DMS 273 (cell line): ENCODE results near the gene WDR1.

Source experiments
- DNase-seq: peaks from one replicate; lab custom pipeline; 2025; ENCODE audit not compliant: unreplicated experiment; lab: John Stamatoyannopoulos, UW

The WDR1 gene

DNA sequence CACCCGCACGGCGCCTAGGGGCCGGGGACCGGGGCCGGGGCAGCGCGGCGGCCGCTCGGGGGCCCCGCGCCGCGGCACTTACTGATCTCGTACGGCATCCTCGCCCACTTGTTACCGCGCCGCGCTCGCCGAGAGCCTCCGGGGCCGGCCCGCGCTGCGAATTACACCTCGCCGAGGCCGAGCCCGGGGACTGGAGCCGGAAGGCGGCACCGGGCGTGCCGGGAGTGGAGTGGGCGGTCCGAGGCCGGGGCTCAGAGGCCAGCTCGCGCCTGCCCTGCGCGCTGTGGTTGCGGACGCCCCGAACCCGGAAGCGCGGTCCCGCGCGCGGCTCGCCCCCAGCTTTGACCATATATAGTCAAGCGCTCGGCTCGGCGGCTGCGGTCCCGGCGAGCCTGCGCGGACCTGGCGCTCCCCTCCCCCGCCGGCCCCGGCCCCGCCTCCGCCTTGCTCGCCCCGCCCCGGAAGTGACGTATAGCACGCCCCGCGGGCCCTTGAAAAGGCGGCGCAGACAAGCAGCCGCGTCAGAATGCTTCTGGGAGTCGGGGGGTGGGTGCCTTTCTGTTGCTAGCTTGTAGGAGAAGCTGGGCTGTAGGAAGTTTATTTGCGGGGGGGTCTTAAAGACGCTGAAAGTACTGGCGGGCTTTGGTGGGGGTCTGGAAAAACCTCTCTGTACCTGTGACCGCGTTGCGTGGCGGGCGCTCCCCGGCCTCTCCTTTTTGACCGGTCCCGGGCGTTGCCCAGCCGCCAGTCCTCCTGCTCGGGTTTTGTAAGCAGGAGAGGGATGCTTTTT is at the start of gene WDR1:
WDR1 (minus strand) TSS at position 231 of the 790 bp plus-strand sequence; CDS start at position 98, 133 bp downstream.
- peak; percentile 93 for DNase-seq

DNA sequence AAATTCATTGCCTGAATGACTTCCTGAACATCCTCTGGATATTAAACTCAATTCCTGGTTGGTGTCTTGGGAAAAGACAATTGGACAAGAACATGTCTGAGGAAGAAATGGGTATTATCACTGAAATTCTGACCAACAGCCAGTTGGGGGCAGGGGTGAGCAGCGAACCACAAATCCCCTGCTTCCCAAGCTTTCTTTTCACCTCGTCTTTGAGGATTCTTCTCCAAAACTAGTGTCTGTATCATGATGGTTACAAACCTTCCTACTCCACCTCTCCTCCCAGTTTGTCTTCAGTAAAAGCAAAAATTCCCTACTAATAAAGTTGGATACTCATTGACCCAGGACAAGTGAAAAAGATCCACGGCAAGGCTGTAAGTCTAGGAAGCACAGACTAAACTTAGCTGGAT is 48.3 kb upstream of the WDR1 start:
- DNase-seq: peak; percentile 29

DNA sequence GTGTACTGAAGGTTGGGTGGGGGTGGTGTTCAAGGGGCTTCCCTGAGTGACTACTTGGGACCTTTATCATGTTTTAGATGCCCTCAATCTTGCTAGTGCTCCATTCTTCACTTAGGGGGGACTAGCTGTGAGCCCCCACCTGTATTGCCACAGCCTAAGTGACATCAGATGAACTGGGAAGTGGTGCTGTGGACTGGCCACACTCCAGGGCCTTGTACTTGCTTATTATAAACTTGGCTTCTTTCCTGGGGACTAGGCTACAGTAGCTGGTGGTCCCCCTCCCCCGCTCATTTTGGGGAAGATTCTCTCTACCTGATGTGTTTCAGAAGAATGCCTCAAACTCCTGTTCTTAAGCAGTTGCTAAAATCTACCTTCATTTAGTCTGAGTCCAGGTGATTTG is 46.7 kb upstream of the WDR1 start:
- DNase-seq: no peak

DNA sequence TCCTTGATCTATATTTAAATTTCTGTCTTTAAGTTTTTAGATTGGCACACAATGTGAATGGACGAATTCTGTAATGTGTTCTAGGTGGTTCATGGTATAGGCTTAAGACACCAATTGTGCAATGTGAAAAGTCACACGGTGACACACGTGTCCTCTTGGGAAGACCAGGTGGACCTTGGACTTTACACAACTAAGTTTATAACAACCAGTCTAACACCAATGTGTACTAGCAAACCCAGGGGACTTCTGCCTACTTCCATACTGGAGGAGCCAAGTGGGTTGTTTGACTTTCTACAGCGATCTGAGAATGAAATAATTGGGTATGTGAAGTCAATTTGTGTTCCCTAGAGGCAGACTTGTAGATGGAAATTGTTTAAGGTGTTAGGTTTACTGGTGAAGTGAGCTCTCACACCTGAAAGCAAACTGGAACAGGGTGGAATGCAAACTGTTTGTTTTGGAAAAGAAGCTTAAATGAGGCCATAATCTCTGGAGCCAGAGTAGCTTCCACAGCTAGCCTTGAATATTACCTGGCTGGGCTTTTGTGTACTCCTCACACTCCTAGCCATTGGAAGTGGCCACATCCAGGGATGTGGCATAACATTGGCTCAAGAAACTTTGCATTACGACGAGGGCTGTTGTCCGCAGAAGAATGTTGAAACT is 45.9 kb upstream of the WDR1 start:
- DNase-seq: no peak

DNA sequence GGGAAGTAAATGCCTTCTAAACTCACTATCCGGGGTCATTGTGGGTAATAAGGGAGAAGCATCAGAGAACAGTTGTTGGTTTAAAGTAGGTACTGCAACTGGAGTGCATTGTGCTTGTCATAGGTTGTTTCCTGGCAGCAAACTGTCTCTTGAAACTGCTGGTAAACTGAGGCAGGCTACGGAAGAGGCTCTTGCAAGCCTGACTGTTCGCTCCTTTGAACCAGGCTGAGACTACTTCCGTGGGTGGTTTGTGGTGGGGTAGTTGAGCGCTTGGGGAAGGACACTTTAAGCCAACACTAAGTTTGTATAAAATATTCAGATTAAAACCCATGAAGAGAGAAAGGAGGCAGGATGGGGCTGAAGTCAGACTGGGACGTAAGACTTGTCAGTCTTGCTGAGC is 45.2 kb upstream of the WDR1 start:
- DNase-seq: no peak

DNA sequence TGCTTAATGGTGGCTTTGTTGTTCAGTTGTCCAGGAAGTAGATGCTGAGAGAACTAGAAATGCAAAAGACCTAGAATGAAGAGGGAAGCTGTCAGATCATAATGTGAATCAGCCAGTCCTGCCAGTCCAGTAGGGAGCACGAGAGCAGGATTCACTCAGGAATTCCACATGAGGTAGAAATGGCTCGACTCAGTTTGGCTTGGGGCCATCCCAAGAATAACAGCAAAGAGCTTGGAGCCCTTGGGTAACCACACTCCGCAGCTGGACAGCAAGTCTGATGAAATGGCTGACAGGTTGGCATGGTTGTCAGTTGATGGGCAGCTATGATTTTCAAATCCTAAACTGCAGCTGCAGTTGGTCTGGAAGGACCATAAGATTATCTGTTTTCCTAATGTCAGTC is 44.5 kb upstream of the WDR1 start:
- DNase-seq: no peak

- DNase-seq: peak; percentile 23
Observed at GRCh38 chr4:10160281-10160856, 43.8 kb upstream of the WDR1 start.

DNA sequence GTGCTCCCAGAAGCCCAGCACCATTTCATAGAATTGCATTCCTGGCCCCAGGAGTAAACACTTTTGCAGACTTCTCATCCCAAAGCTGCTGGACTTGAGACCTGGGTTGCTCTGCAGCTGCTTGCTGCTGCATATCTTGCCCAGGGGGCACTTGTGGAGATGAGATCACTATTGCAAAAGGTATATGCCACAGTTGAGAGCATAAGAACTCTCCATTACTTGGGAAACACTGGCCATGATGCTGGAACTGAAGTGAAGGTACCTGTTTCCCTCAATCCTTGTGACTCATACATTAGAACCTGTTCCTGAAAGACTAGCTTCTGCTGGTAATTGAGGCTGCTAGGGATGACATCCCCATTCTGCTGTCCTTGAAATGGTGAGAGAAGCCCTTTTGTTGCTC is 43.1 kb upstream of the WDR1 start:
- DNase-seq: no peak

DNA sequence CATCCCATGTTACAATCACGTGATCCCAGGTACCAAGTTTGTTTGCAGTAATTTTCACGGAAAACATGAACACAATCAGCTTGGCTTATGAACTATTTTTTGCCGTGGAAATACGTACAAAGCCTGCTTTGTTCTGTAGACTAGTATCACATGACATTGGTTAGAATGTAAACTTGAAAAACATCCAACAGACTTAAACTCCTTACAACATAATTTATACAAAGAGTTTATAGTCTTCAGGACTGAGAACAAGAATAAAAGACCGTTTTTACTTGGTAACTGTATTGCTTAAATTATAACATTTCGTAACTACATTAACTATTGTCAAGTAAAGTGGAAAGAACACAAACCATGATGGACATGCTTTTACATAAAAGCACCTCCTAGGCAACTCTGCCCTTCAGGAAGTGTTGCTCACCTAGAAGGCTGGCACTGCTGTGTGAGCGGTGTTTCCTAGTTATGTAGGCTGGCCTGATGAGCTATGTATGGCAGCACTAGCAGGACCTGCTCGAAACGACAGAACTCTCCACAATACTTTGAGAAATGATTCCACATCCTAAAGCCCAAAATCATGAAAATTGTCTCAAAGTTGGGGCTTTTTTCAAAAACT is 41.8 kb upstream of the WDR1 start:
- no peak for DNase-seq

DNA sequence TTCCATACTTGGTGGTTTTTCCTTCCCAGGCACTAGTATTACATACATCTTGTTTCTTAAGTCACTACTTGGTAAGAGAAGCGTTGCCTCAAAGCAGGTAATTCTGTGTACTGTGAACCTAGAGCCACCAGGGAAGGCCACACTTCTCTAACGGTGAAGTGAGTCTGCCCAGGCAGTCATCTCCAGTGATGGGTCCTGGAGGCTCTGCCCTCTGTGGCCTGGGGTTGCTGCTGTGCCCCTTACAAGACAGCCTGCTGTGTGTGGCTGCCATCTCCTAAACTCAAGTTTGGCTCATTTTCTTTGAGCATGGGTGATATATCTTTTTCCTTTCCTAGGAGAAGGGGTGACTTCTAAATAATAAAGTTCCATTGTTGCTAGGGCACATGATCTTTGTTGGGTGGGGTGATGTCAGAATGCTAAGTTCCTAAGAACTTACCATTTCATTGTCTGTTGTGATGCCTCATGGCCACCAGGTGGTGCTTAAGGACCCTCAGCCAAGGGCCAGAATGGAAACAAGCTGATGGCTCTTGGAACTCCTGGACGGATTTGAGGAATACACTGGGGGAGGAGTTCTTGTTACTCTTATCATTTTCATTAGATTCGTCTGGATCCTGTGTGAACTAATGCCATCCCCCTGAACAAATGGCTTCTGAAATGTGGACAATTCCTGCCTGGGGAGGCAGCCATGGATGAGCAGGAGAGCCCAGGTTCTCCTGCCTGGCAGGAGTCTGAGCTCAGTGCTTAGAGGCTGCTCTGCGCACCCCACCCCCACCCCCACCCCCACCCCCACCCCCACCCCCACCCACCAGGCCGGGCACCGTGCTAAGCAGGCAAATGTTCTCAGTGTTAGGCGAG is 41.1 kb upstream of the WDR1 start:
- DNase-seq: peak; percentile 74

- no peak for DNase-seq
Observed at GRCh38 chr4:10154241-10154640, 37.6 kb upstream of the WDR1 start.

DNA sequence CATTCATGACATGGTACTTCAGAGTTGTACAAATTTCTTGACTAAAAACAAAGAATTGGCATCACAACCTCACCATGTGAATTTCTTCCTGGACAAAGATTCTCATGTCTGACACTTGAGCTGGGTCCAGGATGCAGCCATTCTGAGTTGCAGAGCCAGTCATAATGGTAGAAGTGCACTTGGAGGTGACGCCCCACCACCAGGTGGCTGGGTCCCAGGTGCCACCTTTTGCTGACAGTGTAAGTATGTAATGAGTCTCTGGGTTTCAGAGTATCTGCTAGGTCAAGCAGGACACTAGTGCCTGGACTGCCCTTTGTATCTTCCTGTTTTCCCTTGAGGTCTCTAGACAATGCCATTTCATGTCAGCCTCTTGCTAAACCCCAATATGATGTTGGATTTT is 36.6 kb upstream of the WDR1 start:
- no peak for DNase-seq

DNA sequence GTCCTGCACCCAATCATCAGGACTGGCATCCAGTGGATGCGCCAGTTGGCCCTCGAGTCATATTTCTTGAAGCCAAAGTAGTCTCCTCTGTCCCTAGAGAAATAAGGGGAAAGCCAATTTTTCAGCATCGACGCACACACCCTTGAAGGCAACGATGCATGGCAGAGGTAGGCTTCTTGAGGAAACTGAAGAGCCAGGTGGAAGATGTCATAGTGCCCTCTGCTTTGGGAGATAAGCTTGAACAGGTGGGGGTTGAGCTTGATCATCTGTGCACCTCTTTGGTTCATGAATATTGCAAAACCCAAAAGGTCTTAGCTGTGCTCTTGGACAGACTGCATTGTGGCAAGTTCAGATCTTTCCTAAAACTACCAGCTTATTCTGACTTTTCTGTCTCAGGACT is 34.6 kb upstream of the WDR1 start:
- no peak for DNase-seq

- DNase-seq: no peak
Observed at GRCh38 chr4:10144966-10145365, 28.4 kb upstream of the WDR1 start.

- DNase-seq: no peak
Observed at GRCh38 chr4:10144479-10144878, 27.9 kb upstream of the WDR1 start.

DNA sequence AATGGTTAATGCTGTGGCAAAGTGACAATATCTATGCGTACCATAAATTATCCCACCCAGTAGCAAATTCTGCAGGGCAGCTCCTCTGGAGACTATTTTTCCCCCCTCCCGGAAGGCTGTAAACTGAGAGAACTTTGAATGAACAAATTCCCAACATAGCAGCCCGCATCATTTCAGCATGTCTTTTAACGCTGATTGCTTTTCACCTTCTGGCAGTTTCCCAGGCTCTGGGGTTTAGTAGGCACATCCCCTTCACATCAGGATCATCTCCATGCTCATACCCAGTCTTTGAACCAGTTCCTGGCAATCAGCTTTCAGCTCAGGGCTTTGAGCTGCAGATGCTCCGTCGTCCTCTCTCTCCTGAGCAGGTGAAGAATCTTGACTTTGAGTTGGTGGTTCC is 26.6 kb upstream of the WDR1 start:
- DNase-seq: no peak

GRCh38 chr4:10140866-10141759 is 24.5 kb upstream of the WDR1 start:
- no peak for DNase-seq

DNA sequence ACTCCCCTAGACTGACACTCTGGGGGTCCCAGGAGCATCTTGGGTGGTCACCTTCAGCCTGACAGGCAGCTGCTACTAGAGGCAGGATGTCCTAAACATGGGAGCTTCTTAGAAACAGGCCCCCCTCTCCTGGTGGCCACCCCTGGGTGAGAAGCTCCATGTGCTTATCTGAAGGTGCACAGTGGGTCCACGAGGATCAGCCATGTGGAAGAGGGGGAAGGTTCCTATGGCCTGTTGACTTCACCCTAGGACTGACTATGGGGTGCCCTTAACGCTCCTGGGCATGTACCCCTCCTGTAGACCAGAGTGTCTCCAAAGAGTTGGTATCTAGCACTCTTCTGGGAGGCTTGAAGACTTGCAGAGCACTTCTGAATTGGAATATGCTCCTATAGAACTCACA is 22.9 kb upstream of the WDR1 start:
- DNase-seq: no peak

DNA sequence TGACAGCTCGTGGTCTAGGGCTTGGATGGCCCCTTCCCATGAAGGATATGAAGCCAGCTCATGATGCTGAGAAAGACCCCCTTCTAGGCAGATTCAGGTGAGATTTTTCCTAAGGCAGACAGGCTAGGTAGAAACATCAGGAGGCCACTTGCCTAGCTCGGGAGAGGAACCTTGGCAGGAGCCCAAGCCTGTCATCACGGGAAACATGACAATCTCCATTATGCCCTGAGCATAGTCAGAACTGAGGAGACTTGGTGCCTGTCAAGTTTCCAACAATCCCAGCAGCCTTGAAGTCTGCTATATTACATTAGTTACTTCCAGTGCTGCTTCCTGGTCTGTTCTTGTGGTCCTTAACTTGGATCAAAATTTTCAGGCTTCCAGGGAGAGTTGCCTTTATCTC is 18.7 kb upstream of the WDR1 start:
- no peak for DNase-seq

DNA sequence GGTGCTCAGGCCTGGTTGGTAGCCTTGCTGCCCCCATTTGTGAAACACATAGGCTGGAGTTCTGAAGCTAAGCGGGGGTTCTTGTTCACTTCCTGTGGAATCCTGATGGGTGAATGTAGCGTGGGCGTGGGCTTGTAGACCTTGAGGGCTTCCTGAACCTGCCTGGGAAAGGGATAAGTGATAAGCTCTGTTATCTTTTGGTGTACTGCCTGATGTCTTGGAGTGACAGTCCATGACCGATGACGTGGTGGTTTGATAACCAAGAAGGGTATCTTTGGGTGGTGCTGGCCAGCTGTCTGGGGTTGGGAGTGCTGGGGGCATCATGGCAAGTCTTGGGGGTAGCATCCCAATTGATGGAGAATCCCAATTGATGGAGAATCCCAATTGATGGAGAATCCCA is 17.5 kb upstream of the WDR1 start:
- DNase-seq: no peak
